HG02943 (cell line): Measurements from ENCODE around the gene IGSF23.
A peak's percentile ranks its signal among the peaks of the same experiment; 100 is the strongest.

Experiments
- ATAC-seq: cut with Tn5 transposase; IDR thresholded peaks from one replicate; pipeline ENCODE4 v1.9.1; 2021; ENCODE audit warnings: mild to moderate bottlenecking, low read depth, moderate library complexity; ENCODE audit not compliant: unreplicated experiment

Gene IGSF23

GRCh38 chr19:44635581-44636438 lies 22.4 kb downstream of the IGSF23 start:
- no peak for ATAC-seq

- no peak for ATAC-seq
Observed at GRCh38 chr19:44636439-44637389, 23.4 kb downstream of the IGSF23 start.

- ATAC-seq, result no peak
Observed at GRCh38 chr19:44637390-44637764, 24.0 kb downstream of the IGSF23 start.

- ATAC-seq, result no peak
Observed at GRCh38 chr19:44640518-44640917, 27.2 kb downstream of the IGSF23 start.

DNA sequence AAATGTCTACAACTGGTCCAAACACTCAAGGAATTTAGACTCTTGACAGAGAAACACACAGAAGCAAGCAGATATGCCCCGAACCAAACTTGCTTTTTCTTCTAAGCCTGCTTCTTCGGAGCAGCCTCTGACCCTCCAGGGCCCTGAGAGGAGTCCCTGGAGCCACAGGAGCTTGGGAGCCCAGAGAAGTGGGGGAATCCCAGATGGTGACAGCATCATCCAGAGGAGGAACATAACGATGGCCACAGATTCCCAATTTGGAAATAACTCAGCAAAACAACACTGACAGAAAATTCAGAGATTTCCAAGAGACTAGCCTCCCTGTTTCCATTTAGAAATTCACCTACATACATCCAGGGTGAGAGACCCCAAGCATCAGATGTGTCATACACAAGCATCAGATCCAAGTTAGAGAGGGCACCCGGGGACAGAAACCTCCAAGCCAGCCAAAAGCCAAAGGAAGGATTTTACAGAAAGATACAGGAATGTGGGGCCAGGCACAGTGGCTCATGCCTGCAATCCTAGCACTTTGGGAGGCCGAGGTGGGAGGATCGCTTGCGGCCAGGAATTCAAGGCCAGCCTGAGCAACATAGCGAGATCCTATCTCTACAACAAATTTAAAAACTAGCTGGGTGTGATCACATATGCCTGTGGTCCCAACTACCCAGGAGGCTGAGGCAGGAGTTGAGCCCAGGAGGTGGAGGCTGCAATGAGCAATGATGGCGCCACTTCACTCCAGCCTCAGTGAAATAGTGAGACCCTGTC lies 28.3 kb downstream of the IGSF23 start:
- ATAC-seq, result no peak

DNA sequence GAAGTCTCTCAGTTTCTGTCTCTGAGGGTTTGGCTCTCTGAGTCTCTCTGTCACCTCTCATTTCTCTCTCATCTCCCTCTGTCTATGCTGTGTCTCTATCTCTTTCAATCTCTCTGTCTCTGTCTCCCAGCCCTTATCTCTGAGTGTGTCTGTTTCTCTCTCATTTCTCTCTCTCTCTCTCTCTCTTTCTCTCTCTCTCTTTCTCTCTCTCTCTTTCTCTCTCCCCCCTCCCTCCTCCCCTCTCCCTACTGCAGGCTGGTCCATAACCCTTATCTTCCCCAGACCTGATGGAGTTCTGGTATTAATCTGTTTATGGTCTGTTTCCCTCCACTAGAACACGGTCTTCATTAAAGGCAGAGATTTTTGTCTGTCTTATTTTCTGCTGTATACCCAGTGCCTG lies 29.0 kb downstream of the IGSF23 start:
- ATAC-seq, result no peak

GRCh38 chr19:44643605-44644401 lies 30.4 kb downstream of the IGSF23 start, which contains the start of gene PVR:
PVR (plus strand) TSS chr19:44643910; CDS start chr19:44644097, 187 bp downstream.
- no peak for ATAC-seq

DNA sequence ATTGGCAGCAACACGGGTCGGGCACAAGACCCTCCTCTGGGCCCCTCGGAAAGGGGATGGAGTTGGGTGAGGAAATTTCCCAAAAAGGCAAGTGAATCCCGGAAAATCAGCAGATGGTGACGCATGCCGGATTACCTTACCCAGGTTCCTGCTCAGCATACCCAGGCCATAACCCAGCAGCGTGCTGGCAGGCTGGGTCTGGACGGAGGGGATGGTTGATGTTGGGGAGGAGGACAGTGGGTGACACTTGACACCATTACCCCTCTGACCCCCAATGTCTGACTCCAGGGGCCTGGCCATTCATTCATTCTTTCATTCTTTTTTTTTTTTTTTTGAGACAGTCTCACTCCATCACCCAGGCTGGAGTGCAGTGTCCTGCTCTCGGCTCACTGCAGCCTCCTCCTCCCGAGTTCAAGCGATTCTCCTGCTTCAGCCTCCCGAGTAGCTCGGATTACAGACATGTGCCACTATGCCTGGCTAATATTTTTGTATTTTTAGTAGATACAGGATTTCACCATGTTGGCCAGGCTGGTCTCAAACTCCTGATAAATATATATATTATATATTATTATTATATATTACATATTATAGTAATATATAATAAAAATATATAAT lies 31.1 kb downstream of the IGSF23 start:
- no peak for ATAC-seq

- no peak for ATAC-seq
Observed at GRCh38 chr19:44645407-44646048, 32.2 kb downstream of the IGSF23 start.

- ATAC-seq, result no peak
Observed at GRCh38 chr19:44646049-44646416, 32.7 kb downstream of the IGSF23 start.

- ATAC-seq, result no peak
Observed at GRCh38 chr19:44647144-44647543, 33.8 kb downstream of the IGSF23 start.

DNA sequence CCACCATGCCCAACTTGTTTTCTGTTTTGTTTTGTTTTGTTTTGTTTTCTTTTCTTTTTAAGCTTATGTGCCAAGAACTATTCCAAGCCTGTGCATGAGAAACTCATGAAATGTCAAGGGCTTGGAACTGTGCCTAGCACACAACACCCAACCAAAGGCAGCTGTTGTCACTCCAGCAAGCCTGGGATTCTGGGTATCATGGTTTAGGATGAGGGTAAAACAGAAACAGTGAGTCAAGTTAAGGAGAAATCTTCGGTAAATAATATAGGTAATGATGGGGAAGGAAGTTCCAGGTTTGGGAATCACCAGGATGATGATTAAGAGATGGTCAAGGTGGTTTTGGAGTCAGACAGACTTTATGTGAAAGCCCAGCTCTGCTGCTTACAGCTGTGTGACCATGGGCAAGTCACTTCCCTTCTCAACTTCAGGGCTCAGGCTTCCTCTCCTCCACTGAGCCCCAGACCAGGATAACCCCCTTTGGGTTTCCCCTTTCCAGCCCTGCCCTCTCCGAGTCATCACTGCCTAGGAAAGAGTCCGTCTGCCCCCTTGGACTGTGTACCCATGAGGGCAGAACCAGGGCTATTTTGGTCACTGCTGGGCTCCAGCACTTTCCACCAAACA lies 35.4 kb downstream of the IGSF23 start:
- ATAC-seq, result no peak

GRCh38 chr19:44649578-44650145 lies 36.3 kb downstream of the IGSF23 start:
- no peak for ATAC-seq

DNA sequence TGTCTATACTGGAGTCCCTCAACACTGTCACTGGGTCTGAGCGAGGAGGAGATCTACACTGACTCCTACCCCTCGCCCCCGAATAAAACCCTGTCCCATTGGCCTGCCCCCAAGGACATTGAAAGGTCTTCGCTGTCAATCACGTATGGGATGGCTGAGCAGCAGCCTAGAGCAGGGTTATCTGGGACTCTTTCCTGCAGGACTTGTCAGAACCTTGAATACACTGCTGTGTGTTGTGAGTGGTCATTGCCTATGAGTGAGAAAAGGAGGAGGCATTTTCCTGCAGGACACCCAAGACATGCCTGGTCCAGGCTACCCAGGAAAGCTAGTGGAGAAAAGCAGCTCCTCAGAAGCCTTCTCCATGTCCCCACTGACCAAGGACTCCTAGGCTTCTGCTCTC lies 40.0 kb downstream of the IGSF23 start:
- ATAC-seq, result no peak

DNA sequence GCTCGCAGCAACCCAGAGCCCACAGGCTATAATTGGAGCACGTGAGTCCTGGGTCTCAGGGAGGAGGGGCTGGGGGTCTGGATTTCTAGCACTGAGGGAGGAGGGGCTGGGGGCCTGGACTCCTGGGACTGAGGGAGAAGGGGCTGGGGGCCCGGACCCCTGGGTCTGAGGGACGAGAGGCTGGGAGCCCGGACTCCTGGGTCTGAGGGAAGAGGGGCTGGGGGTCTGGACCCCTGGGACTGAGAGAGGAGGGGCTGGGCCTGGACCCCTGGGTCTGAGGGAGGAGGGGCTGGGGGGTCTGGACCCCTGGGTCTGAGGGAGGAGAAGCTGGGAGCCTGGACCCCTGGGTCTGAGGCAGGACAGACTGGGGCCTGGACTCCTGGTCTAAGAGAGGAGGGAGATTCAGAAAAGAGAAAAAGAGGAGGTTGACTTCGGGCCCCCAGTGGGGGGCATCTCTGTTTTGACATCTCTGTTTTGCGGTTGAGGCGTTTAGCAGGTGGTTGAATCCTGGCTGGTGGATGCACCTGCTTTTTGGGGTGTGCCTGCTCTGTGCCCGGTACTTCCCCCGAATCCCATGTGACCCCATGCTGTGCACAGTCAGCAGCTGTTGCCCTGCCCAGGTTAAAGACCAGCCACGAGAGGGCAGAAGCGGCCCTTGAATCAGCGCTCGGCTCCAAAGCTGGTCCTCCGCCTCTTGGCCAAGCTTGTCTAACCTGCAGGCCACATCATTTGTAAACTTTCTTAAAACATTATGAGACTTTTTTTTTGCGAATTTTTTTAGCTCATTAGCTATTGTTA lies 40.8 kb downstream of the IGSF23 start:
- peak; percentile 87 for ATAC-seq

GRCh38 chr19:44657211-44657921 lies 44.0 kb downstream of the IGSF23 start:
- ATAC-seq, result no peak
